Endothelial cell of umbilical vein (primary cell): ENCODE data around the gene SLC45A1.

Experiments
- CTCF ChIP-seq, 2 donors: IDR thresholded peaks; 1 replicate in 1 of 2; 2 replicates in 1 of 2; pipeline ENCODE4 v1.5.1; 2011; ENCODE audit warnings: low read length in 2 of 2, mild to moderate bottlenecking in 2 of 2, moderate library complexity in 2 of 2, control low read depth in 1 of 2, inconsistent platforms in 1 of 2, low read depth in 1 of 2; ENCODE audit not compliant: insufficient read depth in 1 of 2; ENCODE audit errors: extremely low read depth in 1 of 2
- EZH2 ChIP-seq: IDR thresholded peaks from 2 replicates; pipeline ENCODE4 v1.6.1; 2012; ENCODE audit warnings: borderline replicate concordance, low read depth, mild to moderate bottlenecking, moderate library complexity, low read length, inconsistent platforms; ENCODE audit not compliant: severe bottlenecking
- FOS ChIP-seq: IDR thresholded peaks from 2 replicates; pipeline ENCODE4 v1.6.1; 2011; ENCODE audit warnings: mild to moderate bottlenecking, low read length, moderate library complexity, borderline replicate concordance; ENCODE audit not compliant: insufficient read depth
- JUN ChIP-seq: IDR thresholded peaks from 2 replicates; pipeline ENCODE4 v1.6.1; 2011; ENCODE audit warnings: borderline replicate concordance, low read depth; ENCODE audit not compliant: insufficient read length, insufficient read depth
- MAX ChIP-seq: IDR thresholded peaks from 2 replicates; pipeline ENCODE4 v1.6.1; 2011; ENCODE audit not compliant: insufficient read depth, insufficient read length
- MYC ChIP-seq: IDR thresholded peaks from one replicate; pipeline ENCODE4 v1.6.1; 2011; ENCODE audit warnings: mild to moderate bottlenecking, low read depth, low read length
- POLR2A ChIP-seq: IDR thresholded peaks from 2 replicates; pipeline ENCODE4 v1.6.1; 2012; ENCODE audit warnings: low read depth, mild to moderate bottlenecking, control low read depth, low read length
- POLR2AphosphoS5 ChIP-seq: IDR thresholded peaks from 2 replicates; pipeline ENCODE4 v1.6.1; 2012; ENCODE audit warnings: low read depth, mild to moderate bottlenecking, control low read depth, low read length, moderate library complexity; ENCODE audit not compliant: insufficient read depth

GRCh38 chr1:8381618-8382017 is 63.7 kb downstream of the SLC45A1 start:
- TF ChIP-seq CTCF (IDR thresholded peaks at IDR 0.05; ENCODE audit: extremely low read depth in 1 of 2, insufficient read depth in 1 of 2, low read depth in 1 of 2, low read length in 2 of 2) (no peak), EZH2 (no peak), POLR2A (no peak), MAX (no peak), MYC (no peak), POLR2AphosphoS5 (no peak), JUN (no peak), FOS (no peak)
